Measurements from ENCODE around the gene AKR1D1. TPM values are rescaled to one million over a fixed set of nuclear protein-coding genes. Genes with fewer than 3 reads are reported as not detected.

Gene AKR1D1
- total RNA-seq, 1 experiment from 2014 or later: not detected

- ChIA-PET POLR2A (ENCODE audit: unreplicated experiment) (no interaction called here), CTCF (no interaction called here)
- intact Hi-C loops (cut with micrococcal nuclease): no loop called here
- Histone ChIP-seq H3F3A (ENCODE audit: low read length, unreplicated experiment) (no peaks in the 10 kb centered on the region), H3K4me2 (ENCODE audit: low read length) (no peak overlapping the region), H3K27me3 (ENCODE audit: low read length) (no peaks in the 10 kb centered on the region), H4K20me1 (ENCODE audit: low read length) (no peaks in the 10 kb centered on the region), H3K4me3 (ENCODE audit: low read length) (no peak overlapping the region), H3K79me2 (ENCODE audit: low read length) (no peaks in the 10 kb centered on the region), H2AFZ (ENCODE audit: low read length) (no peak overlapping the region), H3K9me3 (ENCODE audit: low read length) (no peaks in the 10 kb centered on the region), H3K9ac (ENCODE audit: low read length) (no peak overlapping the region), H3K36me3 (ENCODE audit: low read depth, low read length) (no peaks in the 10 kb centered on the region), H3K27ac (ENCODE audit: low read length) (no peak overlapping the region), H3K4me1 (ENCODE audit: insufficient read depth, low read length) (peaks cover 16% of the 10 kb centered on the region), H3K9me2 (replicated peaks; ENCODE audit: low read length) (no peaks in the 10 kb centered on the region)
- DNase-seq: no peak
- no TSS peak for BruUV-seq (replicated peaks)
- TF ChIP-seq CTCF (conservative IDR thresholded peaks at IDR 0.05; ENCODE audit: low read depth, low read length): no peak
- no peak for TF ChIP-seq EZH2 (IDR thresholded peaks at IDR 0.05; ENCODE audit: low read length, unreplicated experiment)
- no peak for TF ChIP-seq EZH2phosphoT487 (IDR thresholded peaks at IDR 0.05; ENCODE audit: borderline replicate concordance, low read length)
- ATAC-seq: no peak
These were observed 44.0 kb downstream of the AKR1D1 start for GRCh38 chr7:138120140-138120827.

GRCh38 chr7:138122162-138122561 lies 45.9 kb downstream of the AKR1D1 start:
- H3K4me1 ChIP-seq (ENCODE audit: insufficient read depth, low read length): peaks cover 20% of the 10 kb centered on the region
- intact Hi-C loops (cut with micrococcal nuclease): no loop called here
- H3K27ac ChIP-seq (ENCODE audit: low read length): no peak overlapping the region
- CTCF ChIA-PET: no interaction called here
- no peak overlapping the region for H3K9ac ChIP-seq (ENCODE audit: low read length)
- ATAC-seq (no peak), DNase-seq (no peak)
- H3K79me2 ChIP-seq (ENCODE audit: low read length): no peaks in the 10 kb centered on the region
- H3F3A ChIP-seq (ENCODE audit: low read length, unreplicated experiment): no peaks in the 10 kb centered on the region
- no peaks in the 10 kb centered on the region for H3K27me3 ChIP-seq (ENCODE audit: low read length)
- no peaks in the 10 kb centered on the region for H3K9me3 ChIP-seq (ENCODE audit: low read length)
- no peak overlapping the region for H2AFZ ChIP-seq (ENCODE audit: low read length)
- no peaks in the 10 kb centered on the region for H3K9me2 ChIP-seq (replicated peaks; ENCODE audit: low read length)
- no peaks in the 10 kb centered on the region for H3K36me3 ChIP-seq (ENCODE audit: low read depth, low read length)
- no peak overlapping the region for H3K4me2 ChIP-seq (ENCODE audit: low read length)
- no peaks in the 10 kb centered on the region for H4K20me1 ChIP-seq (ENCODE audit: low read length)
- BruUV-seq (replicated peaks): no TSS peak
- TF ChIP-seq EZH2phosphoT487 (IDR thresholded peaks at IDR 0.05; ENCODE audit: borderline replicate concordance, low read length) (no peak), EZH2 (IDR thresholded peaks at IDR 0.05; ENCODE audit: low read length, unreplicated experiment) (no peak), CTCF (conservative IDR thresholded peaks at IDR 0.05; ENCODE audit: low read depth, low read length) (no peak)
- H3K4me3 ChIP-seq (ENCODE audit: low read length): no peak overlapping the region
- POLR2A ChIA-PET (ENCODE audit: unreplicated experiment): no interaction called here

GRCh38 chr7:138125119-138125518 lies 48.9 kb downstream of the AKR1D1 start:
- H3K27ac ChIP-seq (ENCODE audit: low read length): peak overlapping the region; percentile 86
- no peaks in the 10 kb centered on the region for H3F3A ChIP-seq (ENCODE audit: low read length, unreplicated experiment)
- no peaks in the 10 kb centered on the region for H3K27me3 ChIP-seq (ENCODE audit: low read length)
- CTCF ChIA-PET: no interaction called here
- H3K4me1 ChIP-seq (ENCODE audit: insufficient read depth, low read length): peaks cover 25% of the 10 kb centered on the region
- H3K9me2 ChIP-seq (replicated peaks; ENCODE audit: low read length): no peaks in the 10 kb centered on the region
- no peaks in the 10 kb centered on the region for H4K20me1 ChIP-seq (ENCODE audit: low read length)
- H3K36me3 ChIP-seq (ENCODE audit: low read depth, low read length): no peaks in the 10 kb centered on the region
- no TSS peak for BruUV-seq (replicated peaks)
- H3K9ac ChIP-seq (ENCODE audit: low read length): peak overlapping the region; percentile 13; the same call in 1 of the 2 replicates
- H3K9me3 ChIP-seq (ENCODE audit: low read length): no peaks in the 10 kb centered on the region
- ATAC-seq (peak; percentile 46), DNase-seq (peak; percentile 48)
- POLR2A ChIA-PET (ENCODE audit: unreplicated experiment): interaction anchor here (0.6 kb wide), 1 partner anchor 33 kb away, joined by 11 read pairs; no protein-coding TSS in a partner anchor
- H3K79me2 ChIP-seq (ENCODE audit: low read length): no peaks in the 10 kb centered on the region
- peak overlapping the region; percentile 60 for H3K4me2 ChIP-seq (ENCODE audit: low read length)
- H3K4me3 ChIP-seq (ENCODE audit: low read length): no peak overlapping the region; the same call in 1 of the 2 replicates
- no peak for TF ChIP-seq EZH2 (IDR thresholded peaks at IDR 0.05; ENCODE audit: low read length, unreplicated experiment)
- no peak for TF ChIP-seq EZH2phosphoT487 (IDR thresholded peaks at IDR 0.05; ENCODE audit: borderline replicate concordance, low read length)
- no peak for TF ChIP-seq CTCF (conservative IDR thresholded peaks at IDR 0.05; ENCODE audit: low read depth, low read length)
- H2AFZ ChIP-seq (ENCODE audit: low read length): peak overlapping the region; percentile 54
- intact Hi-C loops (cut with micrococcal nuclease): no loop called here
